Astrocyte of the spinal cord (primary cell): ENCODE measurements around the gene SNRNP25.

Experiments
- DNase-seq: peaks from one replicate; pipeline ENCODE4 v3.0.0; 2011; ENCODE audit warnings: low read depth, low spot score
- H3K4me3 ChIP-seq: 2 replicates; pipeline ENCODE4 v1.5.1; 2011; ENCODE audit warnings: low read depth, mild to moderate bottlenecking, low read length, moderate library complexity
- CTCF ChIP-seq: IDR thresholded peaks from 2 replicates; pipeline ENCODE4 v1.5.1; 2012; ENCODE audit warnings: low read depth, mild to moderate bottlenecking, low read length, inconsistent platforms
- in situ Hi-C: cut with HindIII; loops from 2 replicates; pipeline ENCODE4 v1.10.0; 2017; ENCODE audit warnings: low sequenced_read_pairs

The SNRNP25 gene

GRCh38 chr16:57711-58110 lies 4.1 kb downstream of the SNRNP25 start:
- in situ Hi-C loops: no loop called here
- DNase-seq: no peak
- H3K4me3 ChIP-seq: no peak overlapping the region
- TF ChIP-seq CTCF: no peak

GRCh38 chr16:58491-59439 lies 5.1 kb downstream of the SNRNP25 start:
- no peak for DNase-seq

GRCh38 chr16:59440-60059 lies 5.9 kb downstream of the SNRNP25 start:
- no peak for TF ChIP-seq CTCF
- no peak overlapping the region for H3K4me3 ChIP-seq
- no peak for DNase-seq
- in situ Hi-C loops: no loop called here

More at GRCh38 chr16:58491-59439, 5.1 kb downstream of the SNRNP25 start:
- in situ Hi-C loops: no loop called here
- no peak overlapping the region for H3K4me3 ChIP-seq
- TF ChIP-seq CTCF: no peak

- no peak for DNase-seq
- no peak overlapping the region for H3K4me3 ChIP-seq
- in situ Hi-C loops: no loop called here
- no peak for TF ChIP-seq CTCF
These were observed 6.5 kb downstream of the SNRNP25 start for GRCh38 chr16:60166-60565.

- H3K4me3 ChIP-seq: no peak overlapping the region
- in situ Hi-C loops: no loop called here
- no peak for DNase-seq
- TF ChIP-seq CTCF: no peak
These were observed 7.6 kb downstream of the SNRNP25 start for GRCh38 chr16:60929-61878.

- no peak overlapping the region for H3K4me3 ChIP-seq
- no peak for DNase-seq
- in situ Hi-C loops: no loop called here
- TF ChIP-seq CTCF: no peak
These were observed 8.3 kb downstream of the SNRNP25 start for GRCh38 chr16:61879-62281.
